Measurements from ENCODE around the gene CMIP.

The CMIP gene

GRCh38 chr16:81640681-81641070 lies 196.1 kb downstream of the CMIP start:
- DNase-seq (ENCODE audit: extremely low read depth, insufficient read length), result no peak
- Histone ChIP-seq H3K27me3 (replicated peaks; ENCODE audit: control insufficient read depth, insufficient read depth, low read length) (no peaks in the 10 kb centered on the region), H3K36me3 (ENCODE audit: control insufficient read depth, insufficient read depth, low read length) (no peaks in the 10 kb centered on the region; the same call in 1 of the 2 replicates), H3K4me3 (replicated peaks; ENCODE audit: low read depth, low read length) (no peak overlapping the region)
- no peak for TF ChIP-seq CTCF (IDR thresholded peaks at IDR 0.05; ENCODE audit: insufficient read depth, low read length, poor library complexity, severe bottlenecking)

- Histone ChIP-seq H3K27me3 (replicated peaks; ENCODE audit: control insufficient read depth, insufficient read depth, low read length) (no peaks in the 10 kb centered on the region), H3K36me3 (ENCODE audit: control insufficient read depth, insufficient read depth, low read length) (no peaks in the 10 kb centered on the region; the same call in 1 of the 2 replicates), H3K4me3 (replicated peaks; ENCODE audit: low read depth, low read length) (no peak overlapping the region)
- no peak for TF ChIP-seq CTCF (IDR thresholded peaks at IDR 0.05; ENCODE audit: insufficient read depth, low read length, poor library complexity, severe bottlenecking)
- no peak for DNase-seq (ENCODE audit: extremely low read depth, insufficient read length)
Measured at GRCh38 chr16:81641395-81642106, 196.9 kb downstream of the CMIP start.

GRCh38 chr16:81642107-81642436 lies 197.5 kb downstream of the CMIP start:
- H3K27me3 ChIP-seq (replicated peaks; ENCODE audit: control insufficient read depth, insufficient read depth, low read length), result no peaks in the 10 kb centered on the region
- TF ChIP-seq CTCF (IDR thresholded peaks at IDR 0.05; ENCODE audit: insufficient read depth, low read length, poor library complexity, severe bottlenecking), result no peak
- H3K4me3 ChIP-seq (replicated peaks; ENCODE audit: low read depth, low read length), result no peak overlapping the region
- no peaks in the 10 kb centered on the region; the same call in 1 of the 2 replicates for H3K36me3 ChIP-seq (ENCODE audit: control insufficient read depth, insufficient read depth, low read length)
- no peak for DNase-seq (ENCODE audit: extremely low read depth, insufficient read length)

GRCh38 chr16:81642943-81643342 lies 198.3 kb downstream of the CMIP start:
- no peaks in the 10 kb centered on the region for H3K27me3 ChIP-seq (replicated peaks; ENCODE audit: control insufficient read depth, insufficient read depth, low read length)
- no peak overlapping the region for H3K4me3 ChIP-seq (replicated peaks; ENCODE audit: low read depth, low read length)
- no peak for DNase-seq (ENCODE audit: extremely low read depth, insufficient read length)
- no peak for TF ChIP-seq CTCF (IDR thresholded peaks at IDR 0.05; ENCODE audit: insufficient read depth, low read length, poor library complexity, severe bottlenecking)
- H3K36me3 ChIP-seq (ENCODE audit: control insufficient read depth, insufficient read depth, low read length), result no peaks in the 10 kb centered on the region; the same call in 1 of the 2 replicates

GRCh38 chr16:81645266-81645694 lies 200.7 kb downstream of the CMIP start:
- Histone ChIP-seq H3K36me3 (ENCODE audit: control insufficient read depth, insufficient read depth, low read length) (no peaks in the 10 kb centered on the region; the same call in 1 of the 2 replicates), H3K4me3 (replicated peaks; ENCODE audit: low read depth, low read length) (no peak overlapping the region), H3K27me3 (replicated peaks; ENCODE audit: control insufficient read depth, insufficient read depth, low read length) (no peaks in the 10 kb centered on the region)
- no peak for DNase-seq (ENCODE audit: extremely low read depth, insufficient read length)
- no peak for TF ChIP-seq CTCF (IDR thresholded peaks at IDR 0.05; ENCODE audit: insufficient read depth, low read length, poor library complexity, severe bottlenecking)

GRCh38 chr16:81645925-81646324 lies 201.3 kb downstream of the CMIP start:
- DNase-seq (ENCODE audit: extremely low read depth, insufficient read length), result no peak
- Histone ChIP-seq H3K36me3 (ENCODE audit: control insufficient read depth, insufficient read depth, low read length) (no peaks in the 10 kb centered on the region), H3K4me3 (replicated peaks; ENCODE audit: low read depth, low read length) (no peak overlapping the region), H3K27me3 (replicated peaks; ENCODE audit: control insufficient read depth, insufficient read depth, low read length) (no peaks in the 10 kb centered on the region)
- no peak for TF ChIP-seq CTCF (IDR thresholded peaks at IDR 0.05; ENCODE audit: insufficient read depth, low read length, poor library complexity, severe bottlenecking)

Data from GM06990 (cell line).